ENCODE results near the gene BORA. TPM values are rescaled to one million over a fixed set of nuclear protein-coding genes. Genes with fewer than 3 reads are reported as not detected.
"Not testable (repeated sequence)": the region's sequence is repeated elsewhere in the genome, so short reads cannot be mapped to it uniquely, and the experiment has no call there.

BORA gene
- polyA plus RNA-seq (ENCODE audit: insufficient read length in 3 of 3), result 10 to 100 TPM in 1 of 3 donors, 1 to 10 TPM in 2; 8.9 to 10.9 (median 9.8) TPM
- long read RNA-seq, donor 1, partial matches to known transcripts, result 0 of 1 reads
- long read RNA-seq, donor 1, other reads (novel, unspliced or antisense), result 0 of 1 reads
- long read RNA-seq, donor 2, partial matches to known transcripts, result 0 of 2 reads
- long read RNA-seq, donor 2, other reads (novel, unspliced or antisense), result 0 of 2 reads
- long read RNA-seq, donor 3, partial matches to known transcripts, result 62 of 68 reads
- long read RNA-seq, donor 3, other reads (novel, unspliced or antisense), result 5 of 68 reads
- long read RNA-seq, donor 4, partial matches to known transcripts, result 0 of 1 reads
- long read RNA-seq, donor 4, other reads (novel, unspliced or antisense), result 0 of 1 reads
- long read RNA-seq, donor 5, result 0 reads
- long read RNA-seq, donor 6, partial matches to known transcripts, result 0 of 2 reads
- long read RNA-seq, donor 6, other reads (novel, unspliced or antisense), result 0 of 2 reads
- long read RNA-seq, donor 7, partial matches to known transcripts, result 0 of 3 reads
- long read RNA-seq, donor 7, other reads (novel, unspliced or antisense), result 0 of 3 reads
- long read RNA-seq, donor 8, result 0 reads
- long read RNA-seq, donor 9, partial matches to known transcripts, result 0 of 2 reads
- long read RNA-seq, donor 9, other reads (novel, unspliced or antisense), result 0 of 2 reads
- long read RNA-seq, donor 10, partial matches to known transcripts, result 13 of 13 reads
- long read RNA-seq, donor 10, other reads (novel, unspliced or antisense), result 0 of 13 reads
- long read RNA-seq, donor 11, result 0 reads
- long read RNA-seq, donor 12, partial matches to known transcripts, result 0 of 1 reads
- long read RNA-seq, donor 12, other reads (novel, unspliced or antisense), result 0 of 1 reads
- long read RNA-seq, donor 13, result 0 reads
- long read RNA-seq, donor 14, partial matches to known transcripts, result 0 of 2 reads
- long read RNA-seq, donor 14, other reads (novel, unspliced or antisense), result 0 of 2 reads
- long read RNA-seq, donor 15, result 0 reads
- long read RNA-seq, donor 16, partial matches to known transcripts, result 0 of 5 reads
- long read RNA-seq, donor 16, other reads (novel, unspliced or antisense), result 0 of 5 reads

- peak; percentile 89 to 95 (median 94) for DNase-seq (ENCODE audit: extremely low read depth in 1 of 11, low read depth in 9 of 11, low spot score in 4 of 11)
These were observed at the start of gene BORA, which contains the start of gene MZT1 for GRCh38 chr13:72727417-72728289. Gene BORA, plus strand, starts transcription at chr13:72727923. Its CDS starts 1,018 bp downstream, at chr13:72728941. Gene MZT1, minus strand, starts transcription at chr13:72727629. Its CDS starts 27 bp downstream, at chr13:72727602.

- DNase-seq (ENCODE audit: extremely low read depth in 1 of 11, low read depth in 9 of 11, low spot score in 4 of 11), result peak in 4 of 11 donors; percentile 30 to 67 (median 40)
These were observed 49.4 kb upstream of the BORA start for GRCh38 chr13:72678312-72678711.

- DNase-seq (ENCODE audit: extremely low read depth in 1 of 11, low read depth in 9 of 11, low spot score in 4 of 11), result no peak
These were observed 47.4 kb upstream of the BORA start for GRCh38 chr13:72680353-72680752.

- DNase-seq (ENCODE audit: extremely low read depth in 1 of 11, low read depth in 9 of 11, low spot score in 4 of 11), result no peak
These were observed 41.0 kb upstream of the BORA start for GRCh38 chr13:72686766-72687165.

- DNase-seq (ENCODE audit: extremely low read depth in 1 of 11, low read depth in 9 of 11, low spot score in 4 of 11), result no peak
These were observed 38.5 kb upstream of the BORA start for GRCh38 chr13:72689181-72689696.

GRCh38 chr13:72692884-72693514 lies 34.7 kb upstream of the BORA start:
- no peak for DNase-seq (ENCODE audit: extremely low read depth in 1 of 11, low read depth in 9 of 11, low spot score in 4 of 11)

GRCh38 chr13:72693832-72694231 lies 33.9 kb upstream of the BORA start:
- no peak for DNase-seq (ENCODE audit: extremely low read depth in 1 of 11, low read depth in 9 of 11, low spot score in 4 of 11)

GRCh38 chr13:72694314-72694713 lies 33.4 kb upstream of the BORA start:
- DNase-seq (ENCODE audit: extremely low read depth in 1 of 11, low read depth in 9 of 11, low spot score in 4 of 11), result peak in 2 of 11 donors; percentile 2

GRCh38 chr13:72696579-72696978 lies 31.1 kb upstream of the BORA start:
- peak in 1 of 11 donors; percentile 3 for DNase-seq (ENCODE audit: extremely low read depth in 1 of 11, low read depth in 9 of 11, low spot score in 4 of 11)

- no peak for DNase-seq (ENCODE audit: extremely low read depth in 1 of 11, low read depth in 9 of 11, low spot score in 4 of 11)
These were observed 29.6 kb upstream of the BORA start for GRCh38 chr13:72698164-72698563.

GRCh38 chr13:72700509-72700908 lies 27.2 kb upstream of the BORA start:
- no peak for DNase-seq (ENCODE audit: extremely low read depth in 1 of 11, low read depth in 9 of 11, low spot score in 4 of 11)

- no peak for DNase-seq (ENCODE audit: extremely low read depth in 1 of 11, low read depth in 9 of 11, low spot score in 4 of 11)
These were observed 10.9 kb upstream of the BORA start for GRCh38 chr13:72716776-72717175.

GRCh38 chr13:72726185-72726584 lies 1.5 kb upstream of the BORA start:
- not testable (repeated sequence) for DNase-seq (ENCODE audit: extremely low read depth in 1 of 11, low read depth in 9 of 11, low spot score in 4 of 11)

- DNase-seq (ENCODE audit: extremely low read depth in 1 of 11, low read depth in 9 of 11, low spot score in 4 of 11), result peak in 6 of 11 donors; percentile 9 to 31 (median 16)
These were observed 852 bp upstream of the BORA start for GRCh38 chr13:72726726-72727416.

- DNase-seq (ENCODE audit: extremely low read depth in 1 of 11, low read depth in 9 of 11, low spot score in 4 of 11), result peak in 1 of 11 donors; percentile 7
These were observed 525 bp downstream of the BORA start for GRCh38 chr13:72728290-72728605.

GRCh38 chr13:72737033-72737432 lies 9.3 kb downstream of the BORA start:
- no peak for DNase-seq (ENCODE audit: extremely low read depth in 1 of 11, low read depth in 9 of 11, low spot score in 4 of 11)

GRCh38 chr13:72740015-72740414 lies 12.3 kb downstream of the BORA start:
- DNase-seq (ENCODE audit: extremely low read depth in 1 of 11, low read depth in 9 of 11, low spot score in 4 of 11), result no peak
